HG03159 (cell line): ENCODE measurements around the gene COMMD2.

Source experiments
- ATAC-seq: cut with Tn5 transposase; IDR thresholded peaks from one replicate; pipeline ENCODE4 v1.9.1; 2021; ENCODE audit warnings: mild to moderate bottlenecking, moderate library complexity; ENCODE audit not compliant: unreplicated experiment

The COMMD2 gene

GRCh38 chr3:149705416-149705815 lies 46.9 kb downstream of the COMMD2 start:
- no peak for ATAC-seq

- ATAC-seq: no peak
These were observed 48.8 kb downstream of the COMMD2 start for GRCh38 chr3:149703466-149703865.

- no peak for ATAC-seq
These were observed 49.4 kb downstream of the COMMD2 start for GRCh38 chr3:149702691-149703441.

- no peak for ATAC-seq
These were observed 50.3 kb downstream of the COMMD2 start for GRCh38 chr3:149701977-149702350.

GRCh38 chr3:149701206-149701976 lies 50.9 kb downstream of the COMMD2 start:
- no peak for ATAC-seq
